Naive thymus-derived CD8-positive, alpha-beta T cell (primary cell): ENCODE results near the gene ZC3H7A. TPM values are rescaled to one million over a fixed set of nuclear protein-coding genes. Genes with fewer than 3 reads are reported as not detected.

Source experiments
- ATAC-seq, 2 donors: fragments of 150-1000 bp; cut with Tn5 transposase in 1 of 2; sonication (Bioruptor Pico), chemical (Tn5 transposase) in 1 of 2; 1 replicate in 1 of 2; 2 replicates in 1 of 2; pipeline ENCODE4 v1.10.0; 2021; ENCODE audit warnings: mild to moderate bottlenecking in 2 of 2, moderate library complexity in 2 of 2
- POLR2A ChIA-PET: fragments of 350-600 bp; sonication (Branson Sonifier 250); formaldehyde crosslinking; loops from one replicate; lab custom pipeline; 2021; ENCODE audit warnings: antibody characterized with exemption; lab: Charles Lee
- DNase-seq, 10 donors: peaks; one replicate each; pipeline versions ENCODE4 v3.0.0 to v3.0.0-alpha.2; 2020 to 2022
- H3K27ac Mint-ChIP-seq, 10 donors: one replicate each; pipeline ENCODE4 v1.8.0; 2020 to 2022; ENCODE audit warnings: mild to moderate bottlenecking in 10 of 10, mixed read lengths in 10 of 10, moderate library complexity in 4 of 10, inconsistent platforms in 1 of 10
- H3K27me3 Mint-ChIP-seq, 5 donors: one replicate each; pipeline ENCODE4 v1.8.0; 2021 to 2022; ENCODE audit warnings: mixed read lengths in 5 of 5
- H3K36me3 Mint-ChIP-seq, 3 donors: one replicate each; pipeline ENCODE4 v1.8.0; 2020 to 2022; ENCODE audit warnings: mixed read lengths in 3 of 3, mild to moderate bottlenecking in 2 of 3, inconsistent platforms in 1 of 3
- H3K4me1 Mint-ChIP-seq, 4 donors: one replicate each; pipeline ENCODE4 v1.8.0; 2021 to 2022; ENCODE audit warnings: mixed read lengths in 4 of 4
- H3K4me3 Mint-ChIP-seq, 10 donors: one replicate each; pipeline ENCODE4 v1.8.0; 2020 to 2022; ENCODE audit warnings: mild to moderate bottlenecking in 10 of 10, mixed read lengths in 10 of 10, moderate library complexity in 6 of 10, inconsistent platforms in 1 of 10
- H3K9me3 Mint-ChIP-seq, 9 donors: one replicate each; pipeline ENCODE4 v1.8.0; 2020 to 2022; ENCODE audit warnings: mixed read lengths in 9 of 9, mild to moderate bottlenecking in 3 of 9, inconsistent platforms in 1 of 9, moderate library complexity in 1 of 9
- polyA plus RNA-seq, 3 donors: library from polyadenylated mRNA; unstranded; fragments of 300-500 nt; fragmentation: Illumina TruSeq; gene quantifications; one replicate each; pipeline ENCODE4 v1.2.3, GENCODE V29; 2021
- total RNA-seq, 8 experiments: library from RNA in 2 of 8; stranded (reverse) in 2 of 8; gene quantifications; one replicate each; pipeline ENCODE4 v1.2.3 and lab custom pipeline; 2021 to 2026

ZC3H7A gene
- total and polyA plus RNA-seq, 5 experiments from 2014 or later = 29.7 to 72.2 (median 35.1) TPM

- Mint-ChIP-seq H3K4me1 (peaks cover 27 to 57% (median 52%) of the 10 kb centered on the region in 4 donors), H3K36me3 (peaks cover 0 to 13% (median 0%) of the 10 kb centered on the region in 3 donors), H3K27me3 (no peaks in the 10 kb centered on the region), H3K4me3 (peak within 1 kb of the TSS; percentile 90 to 96 (median 94)), H3K27ac (peak within 1 kb of the TSS; percentile 90 to 99 (median 98)), H3K9me3 (no peaks in the 10 kb centered on the region)
- DNase-seq (peak; percentile 98 to 100 (median 99)), ATAC-seq (peak; percentile 91 to 92)
- POLR2A ChIA-PET = interaction anchor here (0.6 to 3.6 kb wide), 28 partner anchors 9 to 1272 kb away, joined by 3 to 60 read pairs (median 4); partner anchors contain the start of genes DEXI, LITAF, RSL1D1 and SNN
Measured at GRCh38 chr16:11742536-11743307, 54.3 kb downstream of the ZC3H7A start, which contains the start of gene TXNDC11. Gene TXNDC11, minus strand, starts transcription at chr16:11742857. Its CDS starts 127 bp downstream, at chr16:11742730.

GRCh38 chr16:11742093-11742535, 54.9 kb downstream of the ZC3H7A start:
- Mint-ChIP-seq H3K27me3 (no peaks in the 10 kb centered on the region), H3K27ac (peak overlapping the region; percentile 85 to 96 (median 94)), H3K4me1 (peaks cover 27 to 59% (median 53%) of the 10 kb centered on the region in 4 donors), H3K36me3 (peaks cover 0 to 19% (median 0%) of the 10 kb centered on the region in 3 donors), H3K9me3 (no peaks in the 10 kb centered on the region), H3K4me3 (peak overlapping the region; percentile 86 to 96 (median 94))
- ATAC-seq (peak; percentile 13 to 52), DNase-seq (peak in 6 of 10 donors; percentile 18 to 73 (median 36))
- POLR2A ChIA-PET = interaction anchor here (0.6 to 3.6 kb wide), 22 partner anchors 8 to 800 kb away, joined by 3 to 60 read pairs (median 5); partner anchors contain the start of genes DEXI, LITAF, RSL1D1 and SNN

- peak overlapping the region; percentile 86 to 96 (median 94) for H3K4me3 Mint-ChIP-seq
- H3K27me3 Mint-ChIP-seq = no peaks in the 10 kb centered on the region
- POLR2A ChIA-PET = no interaction called here
- H3K9me3 Mint-ChIP-seq = no peaks in the 10 kb centered on the region
- peak overlapping the region; percentile 85 to 96 (median 94) for H3K27ac Mint-ChIP-seq
- peaks cover 27 to 70% (median 64%) of the 10 kb centered on the region in 4 donors for H3K4me1 Mint-ChIP-seq
- ATAC-seq (no peak), DNase-seq (no peak)
- peaks cover 0 to 35% (median 3%) of the 10 kb centered on the region in 3 donors for H3K36me3 Mint-ChIP-seq
Measured at GRCh38 chr16:11740567-11740966, 56.5 kb downstream of the ZC3H7A start.

GRCh38 chr16:11738742-11739544, 58.1 kb downstream of the ZC3H7A start:
- H3K9me3 Mint-ChIP-seq = no peaks in the 10 kb centered on the region
- POLR2A ChIA-PET = interaction anchor here (0.7 to 1.0 kb wide), 3 partner anchors 10 to 271 kb away, joined by 3 to 4 read pairs (median 3); no protein-coding TSS in a partner anchor
- H3K27me3 Mint-ChIP-seq = no peaks in the 10 kb centered on the region
- no peak for ATAC-seq
- peaks cover 30 to 74% (median 63%) of the 10 kb centered on the region in 4 donors for H3K4me1 Mint-ChIP-seq
- H3K27ac Mint-ChIP-seq = peak overlapping the region in 4 of 10 donors; percentile 6 to 43 (median 16)
- peak overlapping the region in 8 of 10 donors; percentile 6 to 90 (median 42) for H3K4me3 Mint-ChIP-seq
- peaks cover 0 to 51% (median 6%) of the 10 kb centered on the region in 3 donors for H3K36me3 Mint-ChIP-seq
- no peak for DNase-seq

GRCh38 chr16:11737713-11738112, 59.3 kb downstream of the ZC3H7A start:
- Mint-ChIP-seq H3K36me3 (peaks cover 0 to 63% (median 13%) of the 10 kb centered on the region in 3 donors), H3K4me1 (peaks cover 30 to 69% (median 55%) of the 10 kb centered on the region in 4 donors), H3K9me3 (no peaks in the 10 kb centered on the region), H3K27ac (no peak overlapping the region), H3K4me3 (no peak overlapping the region), H3K27me3 (no peaks in the 10 kb centered on the region)
- no peak for DNase-seq
- POLR2A ChIA-PET = no interaction called here
- no peak for ATAC-seq

GRCh38 chr16:11736903-11737302, 60.2 kb downstream of the ZC3H7A start:
- no peak overlapping the region for H3K4me3 Mint-ChIP-seq
- H3K36me3 Mint-ChIP-seq = peaks cover 0 to 71% (median 20%) of the 10 kb centered on the region in 3 donors
- no peaks in the 10 kb centered on the region for H3K27me3 Mint-ChIP-seq
- POLR2A ChIA-PET = interaction anchor here (0.8 kb wide), 1 partner anchor 11 kb away, joined by 3 read pairs; no protein-coding TSS in a partner anchor
- H3K27ac Mint-ChIP-seq = peak overlapping the region in 1 of 10 donors; percentile 71
- DNase-seq (no peak), ATAC-seq (no peak)
- no peaks in the 10 kb centered on the region for H3K9me3 Mint-ChIP-seq
- peaks cover 30 to 67% (median 54%) of the 10 kb centered on the region in 4 donors for H3K4me1 Mint-ChIP-seq

- POLR2A ChIA-PET = interaction anchor here (0.8 kb wide), 1 partner anchor 12 kb away, joined by 3 read pairs; no protein-coding TSS in a partner anchor
- DNase-seq (no peak), ATAC-seq (no peak)
- Mint-ChIP-seq H3K27ac (peak overlapping the region in 1 of 10 donors; percentile 7), H3K27me3 (no peaks in the 10 kb centered on the region), H3K4me1 (peaks cover 25 to 62% (median 47%) of the 10 kb centered on the region in 4 donors), H3K4me3 (no peak overlapping the region), H3K36me3 (peaks cover 0 to 80% (median 20%) of the 10 kb centered on the region in 3 donors), H3K9me3 (no peaks in the 10 kb centered on the region)
Measured at GRCh38 chr16:11735787-11736186, 61.3 kb downstream of the ZC3H7A start.

GRCh38 chr16:11734653-11735043, 62.4 kb downstream of the ZC3H7A start:
- no peak overlapping the region for H3K4me3 Mint-ChIP-seq
- DNase-seq = no peak
- H3K27ac Mint-ChIP-seq = peak overlapping the region in 3 of 10 donors; percentile 14 to 56 (median 28)

GRCh38 chr16:11734025-11734652, 62.9 kb downstream of the ZC3H7A start:
- DNase-seq (no peak), ATAC-seq (no peak)
- H3K4me3 Mint-ChIP-seq = no peak overlapping the region
- peak overlapping the region in 1 of 10 donors; percentile 28 for H3K27ac Mint-ChIP-seq
- POLR2A ChIA-PET = interaction anchor here (1.0 kb wide), 1 partner anchor 9 kb away, joined by 3 read pairs; the partner anchor contains the start of gene TXNDC11
- H3K9me3 Mint-ChIP-seq = no peaks in the 10 kb centered on the region
- peaks cover 0 to 92% (median 27%) of the 10 kb centered on the region in 3 donors for H3K36me3 Mint-ChIP-seq
- no peaks in the 10 kb centered on the region for H3K27me3 Mint-ChIP-seq
- peaks cover 23 to 51% (median 43%) of the 10 kb centered on the region in 4 donors for H3K4me1 Mint-ChIP-seq

More at GRCh38 chr16:11734653-11735043, 62.4 kb downstream of the ZC3H7A start:
- POLR2A ChIA-PET = interaction anchor here (1.0 kb wide), 1 partner anchor 8 kb away, joined by 3 read pairs; the partner anchor contains the start of gene TXNDC11
- ATAC-seq = no peak
- Mint-ChIP-seq H3K9me3 (no peaks in the 10 kb centered on the region), H3K36me3 (peaks cover 0 to 87% (median 22%) of the 10 kb centered on the region in 3 donors), H3K4me1 (peaks cover 21 to 53% (median 43%) of the 10 kb centered on the region in 4 donors), H3K27me3 (no peaks in the 10 kb centered on the region)

- peaks cover 11 to 38% (median 28%) of the 10 kb centered on the region in 4 donors for H3K4me1 Mint-ChIP-seq
- H3K4me3 Mint-ChIP-seq = no peak overlapping the region
- DNase-seq (no peak), ATAC-seq (no peak)
- no peaks in the 10 kb centered on the region for H3K9me3 Mint-ChIP-seq
- H3K27ac Mint-ChIP-seq = peak overlapping the region in 4 of 10 donors; percentile 9 to 26 (median 12)
- peaks cover 0 to 91% (median 33%) of the 10 kb centered on the region in 3 donors for H3K36me3 Mint-ChIP-seq
- H3K27me3 Mint-ChIP-seq = no peaks in the 10 kb centered on the region
- POLR2A ChIA-PET = interaction anchor here (1.4 to 1.7 kb wide), 2 partner anchors 11 to 65 kb away, joined by 4 to 6 read pairs; partner anchors contain the start of genes TXNDC11 and ZC3H7A
Measured at GRCh38 chr16:11731222-11731621, 65.8 kb downstream of the ZC3H7A start.

GRCh38 chr16:11729787-11730186, 67.3 kb downstream of the ZC3H7A start:
- peaks cover 0 to 91% (median 39%) of the 10 kb centered on the region in 3 donors for H3K36me3 Mint-ChIP-seq
- H3K4me3 Mint-ChIP-seq = no peak overlapping the region
- POLR2A ChIA-PET = interaction anchor here (1.0 kb wide), 1 partner anchor 9 kb away, joined by 3 read pairs; no protein-coding TSS in a partner anchor
- H3K27ac Mint-ChIP-seq = peak overlapping the region in 4 of 10 donors; percentile 25 to 46 (median 38)
- peaks cover 11 to 36% (median 22%) of the 10 kb centered on the region in 4 donors for H3K4me1 Mint-ChIP-seq
- H3K9me3 Mint-ChIP-seq = no peaks in the 10 kb centered on the region
- H3K27me3 Mint-ChIP-seq = no peaks in the 10 kb centered on the region
- ATAC-seq = no peak
- DNase-seq = no peak
